HFF-Myc (cell line): Measurements from ENCODE around the gene HARS1.
"Not testable (repeated sequence)": the region's sequence is repeated elsewhere in the genome, so short reads cannot be mapped to it uniquely, and the experiment has no call there.

Experiments
- DNase-seq: peaks from one replicate; pipeline ENCODE4 v3.0.0-alpha.2; 2011; ENCODE audit warnings: low read depth; ENCODE audit errors: extremely low read depth
- H3K4me3 ChIP-seq: replicated peaks from 2 replicates; pipeline ENCODE4 v1.5.1; 2011; ENCODE audit warnings: low read depth, mild to moderate bottlenecking, control low read depth, low read length
- TF ChIP-seq, protein P1 (sequence below): IDR thresholded peaks from 2 replicates; pipeline ENCODE4 v1.5.1; 2012; ENCODE audit warnings: mild to moderate bottlenecking, low read depth, low read length, control low read depth; ENCODE audit errors: missing control alignments

Gene HARS1

DNA sequence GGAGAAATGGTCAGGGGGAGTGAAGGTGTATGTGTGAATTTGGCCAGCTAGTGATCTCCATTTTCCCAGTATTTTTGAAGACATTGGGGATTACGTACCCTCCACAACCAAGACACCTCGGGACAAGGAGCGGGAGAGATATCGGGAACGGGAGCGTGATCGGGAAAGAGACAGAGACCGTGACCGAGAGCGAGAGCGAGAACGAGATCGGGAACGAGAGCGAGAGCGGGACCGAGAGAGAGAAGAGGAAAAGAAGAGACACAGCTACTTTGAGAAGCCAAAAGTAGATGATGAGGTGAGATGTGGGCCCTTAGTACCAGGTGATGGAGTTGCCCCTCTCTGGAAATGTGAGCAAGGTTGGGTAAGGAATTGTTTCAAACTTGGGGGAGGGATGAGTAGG is 32.3 kb downstream of the HARS1 start:
- no peak for DNase-seq
- TF ChIP-seq, protein P1, sequence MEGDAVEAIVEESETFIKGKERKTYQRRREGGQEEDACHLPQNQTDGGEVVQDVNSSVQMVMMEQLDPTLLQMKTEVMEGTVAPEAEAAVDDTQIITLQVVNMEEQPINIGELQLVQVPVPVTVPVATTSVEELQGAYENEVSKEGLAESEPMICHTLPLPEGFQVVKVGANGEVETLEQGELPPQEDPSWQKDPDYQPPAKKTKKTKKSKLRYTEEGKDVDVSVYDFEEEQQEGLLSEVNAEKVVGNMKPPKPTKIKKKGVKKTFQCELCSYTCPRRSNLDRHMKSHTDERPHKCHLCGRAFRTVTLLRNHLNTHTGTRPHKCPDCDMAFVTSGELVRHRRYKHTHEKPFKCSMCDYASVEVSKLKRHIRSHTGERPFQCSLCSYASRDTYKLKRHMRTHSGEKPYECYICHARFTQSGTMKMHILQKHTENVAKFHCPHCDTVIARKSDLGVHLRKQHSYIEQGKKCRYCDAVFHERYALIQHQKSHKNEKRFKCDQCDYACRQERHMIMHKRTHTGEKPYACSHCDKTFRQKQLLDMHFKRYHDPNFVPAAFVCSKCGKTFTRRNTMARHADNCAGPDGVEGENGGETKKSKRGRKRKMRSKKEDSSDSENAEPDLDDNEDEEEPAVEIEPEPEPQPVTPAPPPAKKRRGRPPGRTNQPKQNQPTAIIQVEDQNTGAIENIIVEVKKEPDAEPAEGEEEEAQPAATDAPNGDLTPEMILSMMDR: no peak
- H3K4me3 ChIP-seq: no peak overlapping the region

DNA sequence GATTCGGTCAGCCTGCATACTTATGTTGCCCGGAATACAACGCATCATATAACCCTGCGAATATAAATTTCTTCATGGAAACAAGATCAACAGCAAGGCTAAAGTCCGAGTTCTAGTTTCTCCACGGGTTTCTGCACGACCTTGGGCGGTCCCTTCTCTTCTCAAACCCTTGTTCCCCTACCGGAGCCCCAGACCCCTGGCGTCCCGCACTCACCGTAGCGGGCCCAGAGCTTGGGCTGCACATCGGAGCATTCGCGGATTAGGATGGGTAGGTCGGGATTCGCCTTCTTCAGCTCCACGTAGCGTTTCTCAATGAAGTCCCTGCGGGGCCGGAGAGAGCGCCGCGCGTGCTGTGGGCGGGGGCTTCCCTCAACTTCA is 44.1 kb downstream of the HARS1 start:
- TF ChIP-seq, protein P1: no peak
- DNase-seq: no peak
- peak overlapping the region; percentile 91 for H3K4me3 ChIP-seq

DNA sequence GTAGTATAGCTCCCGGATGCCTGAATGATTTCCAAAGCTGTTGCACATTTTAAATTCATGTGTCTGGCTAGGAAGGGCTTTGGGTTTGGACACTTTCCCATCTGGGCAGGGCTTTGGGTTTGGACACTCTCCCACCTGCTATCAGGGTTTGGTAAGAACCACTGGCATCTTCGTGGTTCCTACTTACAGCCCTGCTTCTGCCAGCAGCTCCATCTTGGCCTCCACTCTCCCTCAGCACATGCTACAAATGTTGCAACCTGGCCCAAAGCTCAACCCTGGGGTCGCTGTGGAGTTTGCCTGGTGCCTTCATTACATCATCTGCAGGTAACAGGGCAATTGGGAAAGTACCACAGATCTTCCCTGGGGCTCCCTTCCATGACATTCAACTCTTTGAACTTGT is 48.5 kb downstream of the HARS1 start:
- no peak for DNase-seq
- no peak overlapping the region for H3K4me3 ChIP-seq
- TF ChIP-seq, protein P1: no peak

DNA sequence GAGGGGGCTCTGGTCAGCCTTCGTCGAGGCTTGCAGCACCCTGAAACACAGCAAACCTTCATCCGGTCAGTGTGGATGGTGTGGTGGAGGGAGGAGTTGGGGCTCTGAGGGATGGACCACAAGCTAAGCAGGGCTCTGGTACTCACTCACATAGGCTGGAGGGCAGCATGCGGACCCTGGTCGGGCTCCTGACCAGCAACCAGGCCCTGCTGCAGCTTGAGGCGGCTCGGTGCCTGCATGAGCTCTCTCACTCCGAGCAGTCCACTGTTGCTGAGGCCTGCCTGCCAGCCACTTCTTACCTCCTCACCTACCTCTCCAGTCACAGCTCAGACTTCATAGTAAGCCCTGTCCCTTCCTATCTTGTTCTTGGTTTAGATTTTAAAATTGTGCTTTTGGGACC is 49.5 kb downstream of the HARS1 start:
- DNase-seq: no peak
- H3K4me3 ChIP-seq: no peak overlapping the region
- TF ChIP-seq, protein P1: no peak

DNA sequence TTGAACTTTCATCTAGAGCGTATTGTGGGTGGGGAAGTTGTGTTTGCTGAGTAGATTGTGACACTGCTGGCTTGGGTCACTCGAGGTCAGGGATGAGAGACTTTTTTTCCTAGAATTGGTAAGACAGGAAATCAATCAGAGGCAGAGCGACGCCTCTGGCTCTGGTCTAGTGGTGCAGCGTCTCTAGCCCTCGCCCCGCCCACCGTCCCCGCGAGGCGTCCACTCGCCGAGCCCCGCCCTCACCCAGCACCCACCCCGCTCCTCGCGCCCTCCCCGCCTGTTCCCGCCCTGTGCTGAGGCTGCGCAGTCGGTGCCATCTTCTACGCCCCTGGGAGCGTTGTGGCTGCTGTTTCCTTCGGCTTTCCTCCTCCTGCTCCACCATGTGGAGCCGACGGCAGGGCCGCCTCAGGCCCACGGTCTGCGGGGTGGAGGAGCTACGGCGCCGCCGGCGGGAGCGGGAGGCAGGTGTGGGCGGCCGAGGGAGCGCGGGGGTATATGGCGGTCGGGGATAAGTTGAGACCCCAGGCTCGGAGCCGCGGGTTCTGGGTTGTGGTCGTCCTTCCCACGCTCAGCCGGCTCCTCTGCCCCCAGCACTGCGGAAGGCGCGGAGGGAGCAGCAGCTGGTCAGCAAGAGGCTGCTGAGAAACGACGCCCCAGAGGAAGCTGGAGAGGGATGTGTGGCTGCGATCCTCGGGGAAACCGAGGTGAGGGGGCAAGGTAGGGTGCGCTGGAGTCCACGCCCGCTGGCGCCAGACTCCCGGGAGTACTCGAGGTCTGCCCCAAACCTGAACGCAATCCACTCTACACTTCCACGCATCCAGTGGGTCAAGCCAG is 51.8 kb downstream of the HARS1 start, which contains the start of gene TMCO6:
Gene TMCO6, plus strand, starts transcription at position 304 of the 834 bp plus-strand sequence. Its CDS starts 77 bp downstream, at position 381.
- TF ChIP-seq, protein P1: peak; percentile 39
- DNase-seq: peak; percentile 77
- peak within 1 kb of the TSS; percentile 65 for H3K4me3 ChIP-seq

DNA sequence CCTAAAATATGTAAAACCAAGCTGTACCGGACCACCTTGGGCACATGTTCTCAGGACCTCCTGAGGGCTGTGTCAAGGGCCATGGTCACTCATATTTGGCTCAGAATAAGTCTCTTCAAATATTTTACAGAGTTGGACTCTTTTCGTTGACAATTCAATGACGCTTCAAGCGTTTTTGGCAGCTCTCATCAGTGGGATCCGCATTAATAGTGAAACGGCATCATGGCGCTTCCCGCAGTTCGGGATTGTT is 52.3 kb downstream of the HARS1 start:
- H3K4me3 ChIP-seq: peak overlapping the region; percentile 65
- not testable (repeated sequence) for DNase-seq

DNA sequence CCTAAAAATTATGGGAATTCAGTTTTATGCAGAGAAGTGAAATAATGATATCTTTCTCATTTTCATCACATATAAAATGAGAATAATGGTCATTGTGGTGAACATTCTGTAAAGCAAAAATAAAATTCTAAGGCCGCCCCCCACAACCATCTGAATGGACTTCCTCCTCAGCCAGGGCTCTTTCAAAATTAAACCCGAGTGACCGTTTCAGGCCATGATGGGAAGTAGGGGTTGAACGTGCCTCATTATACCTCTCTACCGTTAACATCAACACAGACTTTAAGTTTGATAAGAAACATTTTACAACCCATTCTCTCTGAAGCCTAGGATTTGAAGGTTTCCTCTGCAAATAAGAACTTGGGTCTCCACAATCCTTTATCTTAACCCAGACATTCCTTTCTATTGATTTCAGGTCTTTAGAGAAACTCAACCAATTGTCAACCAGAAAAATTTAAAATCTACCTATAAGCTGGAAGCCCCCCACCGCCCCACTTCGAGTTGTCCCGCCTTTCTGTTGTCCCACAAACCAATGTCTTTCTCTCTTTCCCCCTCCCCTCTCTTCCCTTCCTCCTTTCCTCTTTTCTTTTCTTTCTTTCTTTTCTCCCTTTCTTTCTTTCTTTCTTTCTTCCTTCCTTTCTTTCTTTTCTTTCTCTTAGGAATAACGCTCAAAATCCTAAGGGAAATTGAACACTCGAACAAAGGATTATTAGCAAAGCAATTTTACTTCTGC is 53.6 kb downstream of the HARS1 start:
- TF ChIP-seq, protein P1: no peak
- no peak overlapping the region for H3K4me3 ChIP-seq
- DNase-seq: no peak
